Endothelial cell of umbilical vein (primary cell): Measurements from ENCODE around the gene ZNF552. TPM values are rescaled to one million over a fixed set of nuclear protein-coding genes. Genes with fewer than 3 reads are reported as not detected.

Source experiments
- BruUV-seq: library from RNA; stranded (reverse); fragments of 400-500 nt; replicated peaks from 2 replicates; lab custom pipeline; 2021; lab: Mats Ljungman, UMichigan
- CTCF ChIA-PET: fragments of 300-600, 350-600 bp; sonication (Branson Sonifier 250); formaldehyde crosslinking; loops from one replicate; lab custom pipeline; 2021; ENCODE audit warnings: antibody characterized with exemption, inconsistent platforms; lab: Charles Lee
- POLR2A ChIA-PET: fragments of 300-600, 350-600 bp; sonication (Branson Sonifier 250); formaldehyde crosslinking; loops from one replicate; lab custom pipeline; 2021; ENCODE audit warnings: antibody characterized with exemption, inconsistent platforms; lab: Charles Lee
- DNase-seq: peaks from one replicate; pipeline ENCODE4 v3.0.0-alpha.2; 2011; ENCODE audit warnings: low read depth, low spot score
- FAIRE-seq: peaks from 2 replicates; lab custom pipeline; 2011; peaks lifted over from hg19 to GRCh38; lab: Jason Lieb, UNC
- H2AFZ ChIP-seq: 2 replicates; pipeline ENCODE4 v1.6.0; 2012; ENCODE audit warnings: low read depth, low read length, control low read depth, inconsistent platforms
- H3K27ac ChIP-seq: 2 replicates; pipeline ENCODE4 v1.5.1; 2011; ENCODE audit warnings: low read depth, mild to moderate bottlenecking, control low read depth, low read length, moderate library complexity; ENCODE audit not compliant: insufficient read depth
- H3K27me3 ChIP-seq, 2 experiments: 2 replicates each; pipeline versions ENCODE4 v1.6.0 to v1.6.1; 2011; ENCODE audit warnings: low read length in 2 of 2, mixed read lengths in 1 of 2; ENCODE audit not compliant: control insufficient read depth in 2 of 2, insufficient read depth in 2 of 2
- H3K36me3 ChIP-seq, 2 experiments: 2 replicates in 1 of 2; 3 replicates in 1 of 2; pipeline ENCODE4 v1.5.1; 2011; ENCODE audit warnings: low read length in 2 of 2, mild to moderate bottlenecking in 1 of 2, moderate library complexity in 1 of 2; ENCODE audit not compliant: control insufficient read depth in 2 of 2, insufficient read depth in 2 of 2; ENCODE audit errors: extremely low read depth in 1 of 2
- H3K4me1 ChIP-seq: 3 replicates; pipeline ENCODE4 v1.5.1; 2011; ENCODE audit warnings: mild to moderate bottlenecking, low read length; ENCODE audit not compliant: control insufficient read depth, insufficient read depth; ENCODE audit errors: extremely low read depth
- H3K4me2 ChIP-seq: 2 replicates; pipeline ENCODE4 v1.6.1; 2011; ENCODE audit warnings: low read length, control low read depth, mixed read lengths; ENCODE audit not compliant: insufficient read depth
- H3K4me3 ChIP-seq, 3 experiments: fragments of 200-600 bp in 1 of 3; sonication (generic), shearing (Covaris generic) in 1 of 3; replicated peaks in 1 of 3; 2 replicates each; pipeline ENCODE4 v1.5.1; 2011 to 2016; ENCODE audit warnings: control low read depth in 3 of 3, low read length in 3 of 3, mild to moderate bottlenecking in 2 of 3, inconsistent platforms in 1 of 3, low read depth in 1 of 3, moderate library complexity in 1 of 3; ENCODE audit not compliant: insufficient read depth in 1 of 3
- H3K79me2 ChIP-seq: 2 replicates; pipeline ENCODE4 v1.6.0; 2012; ENCODE audit warnings: low read length, inconsistent platforms; ENCODE audit not compliant: control insufficient read depth, insufficient read depth
- H3K9ac ChIP-seq: replicated peaks from 2 replicates; pipeline ENCODE3; 2011; ENCODE audit warnings: low read length, control low read depth; ENCODE audit not compliant: insufficient read depth; ENCODE audit errors: extremely low read depth
- H3K9me1 ChIP-seq: replicated peaks from 3 replicates; pipeline ENCODE4 v1.6.0; 2011; ENCODE audit warnings: mild to moderate bottlenecking, low read length; ENCODE audit not compliant: control insufficient read depth, insufficient read depth; ENCODE audit errors: extremely low read depth
- H3K9me3 ChIP-seq: replicated peaks from 2 replicates; pipeline ENCODE4 v1.5.1; 2012; ENCODE audit warnings: low read length, inconsistent platforms; ENCODE audit not compliant: control insufficient read depth, insufficient read depth
- H4K20me1 ChIP-seq: replicated peaks from 2 replicates; pipeline ENCODE3; 2011; ENCODE audit warnings: mild to moderate bottlenecking, low read length; ENCODE audit not compliant: control insufficient read depth, insufficient read depth; ENCODE audit errors: extremely low read depth
- CTCF ChIP-seq, 2 donors: IDR thresholded peaks; 1 replicate in 1 of 2; 2 replicates in 1 of 2; pipeline ENCODE4 v1.5.1; 2011; ENCODE audit warnings: low read length in 2 of 2, mild to moderate bottlenecking in 2 of 2, moderate library complexity in 2 of 2, control low read depth in 1 of 2, inconsistent platforms in 1 of 2, low read depth in 1 of 2; ENCODE audit not compliant: insufficient read depth in 1 of 2; ENCODE audit errors: extremely low read depth in 1 of 2
- EZH2 ChIP-seq: IDR thresholded peaks from 2 replicates; pipeline ENCODE4 v1.6.1; 2012; ENCODE audit warnings: borderline replicate concordance, low read depth, mild to moderate bottlenecking, moderate library complexity, low read length, inconsistent platforms; ENCODE audit not compliant: severe bottlenecking
- FOS ChIP-seq: IDR thresholded peaks from 2 replicates; pipeline ENCODE4 v1.6.1; 2011; ENCODE audit warnings: mild to moderate bottlenecking, low read length, moderate library complexity, borderline replicate concordance; ENCODE audit not compliant: insufficient read depth
- GATA2 ChIP-seq: IDR thresholded peaks from 2 replicates; pipeline ENCODE4 v1.7.0; 2011; ENCODE audit warnings: low read depth, mild to moderate bottlenecking, moderate library complexity, mixed read lengths, low read length; ENCODE audit not compliant: insufficient read length, insufficient read depth
- JUN ChIP-seq: IDR thresholded peaks from 2 replicates; pipeline ENCODE4 v1.6.1; 2011; ENCODE audit warnings: borderline replicate concordance, low read depth; ENCODE audit not compliant: insufficient read length, insufficient read depth
- MAX ChIP-seq: IDR thresholded peaks from 2 replicates; pipeline ENCODE4 v1.6.1; 2011; ENCODE audit not compliant: insufficient read depth, insufficient read length
- MYC ChIP-seq: IDR thresholded peaks from one replicate; pipeline ENCODE4 v1.6.1; 2011; ENCODE audit warnings: mild to moderate bottlenecking, low read depth, low read length
- POLR2A ChIP-seq: IDR thresholded peaks from 2 replicates; pipeline ENCODE4 v1.6.1; 2012; ENCODE audit warnings: low read depth, mild to moderate bottlenecking, control low read depth, low read length
- POLR2AphosphoS5 ChIP-seq: IDR thresholded peaks from 2 replicates; pipeline ENCODE4 v1.6.1; 2012; ENCODE audit warnings: low read depth, mild to moderate bottlenecking, control low read depth, low read length, moderate library complexity; ENCODE audit not compliant: insufficient read depth
- dilution Hi-C: fragments of 300-500 bp; cut with MboI; formaldehyde crosslinking; loops from one replicate; pipeline ENCODE4 v1.15.0; 2019; ENCODE audit warnings: low sequenced_read_pairs; ENCODE audit not compliant: extremely low pct_ligation_motif_present
- intact Hi-C: fragments of 100-400 bp; cut with micrococcal nuclease; formaldehyde crosslinking; loops from one replicate; pipeline ENCODE4 v1.10.0; 2022
- polyA plus RNA-seq, 4 experiments: library from polyadenylated mRNA; depleted of rRNA in 3 of 4; stranded (reverse) in 3 of 4; unstranded in 1 of 4; fragments of >200 nt; gene quantifications; 2 replicates each; pipeline versions ENCODE4 v1.2.1 to v1.2.3, GENCODE V29; 2011 to 2012; ENCODE audit warnings: missing spikeins in 1 of 4
- total RNA-seq: library from RNA; stranded (reverse); gene quantifications from 2 replicates; pipeline ENCODE4 v1.2.3, GENCODE V29; 2021

ZNF552 gene
- total and polyA plus RNA-seq, 2 donors (not counting 3 experiments of a cell fraction or from before 2014, with no cell fraction given), result 3.0 to 6.1 TPM

GRCh38 chr19:57829316-57829715 is 14.6 kb upstream of the ZNF552 start:
- BruUV-seq, result no TSS peak
- no peaks in the 10 kb centered on the region for H3K27me3 ChIP-seq
- dilution Hi-C loops, result no loop called here
- DNase-seq (no peak), FAIRE-seq (no peak)
- no peak overlapping the region for H3K9ac ChIP-seq
- no peaks in the 10 kb centered on the region for H3K36me3 ChIP-seq
- intact Hi-C loops, result no loop called here
- H2AFZ ChIP-seq, result no peak overlapping the region
- H3K9me3 ChIP-seq, result no peaks in the 10 kb centered on the region
- H3K79me2 ChIP-seq, result peaks cover 54% of the 10 kb centered on the region
- H3K4me3 ChIP-seq, result no peak overlapping the region
- CTCF ChIA-PET, result no interaction called here
- H3K4me2 ChIP-seq, result no peak overlapping the region
- peaks cover 3% of the 10 kb centered on the region for H3K4me1 ChIP-seq
- no peak for TF ChIP-seq MYC
- no peak for TF ChIP-seq CTCF (IDR thresholded peaks at IDR 0.05; ENCODE audit: extremely low read depth in 1 of 2, insufficient read depth in 1 of 2, low read depth in 1 of 2, low read length in 2 of 2)
- no peak for TF ChIP-seq FOS
- no peak for TF ChIP-seq MAX
- no peak for TF ChIP-seq JUN
- TF ChIP-seq POLR2AphosphoS5, result no peak
- no peak for TF ChIP-seq EZH2
- no peak for TF ChIP-seq POLR2A
- TF ChIP-seq GATA2, result no peak
- no peaks in the 10 kb centered on the region for H4K20me1 ChIP-seq
- H3K9me1 ChIP-seq, result no peaks in the 10 kb centered on the region
- POLR2A ChIA-PET, result no interaction called here
- no peak overlapping the region for H3K27ac ChIP-seq
